ENCODE measurements around the gene PPP2R5D.

PPP2R5D gene

DNA sequence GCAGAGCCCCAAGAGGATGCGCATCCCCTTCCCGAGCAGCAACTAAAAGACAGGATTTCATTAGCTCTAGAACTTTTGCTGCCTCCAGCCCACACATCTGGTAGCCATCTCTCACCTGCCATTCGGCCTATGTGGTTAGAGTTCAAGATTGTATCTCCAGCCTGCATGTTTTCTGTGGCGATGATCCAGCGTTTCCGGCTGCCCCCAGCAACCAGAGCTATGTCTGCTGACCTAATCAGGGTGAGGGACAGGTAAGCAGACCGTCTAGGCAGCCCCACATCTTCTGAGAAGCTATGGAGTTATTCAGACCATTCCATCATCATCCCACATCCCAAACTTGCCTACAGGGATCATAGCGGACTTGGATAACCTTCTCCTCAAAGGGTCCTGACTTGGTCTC is 71.6 kb downstream of the PPP2R5D start:
- DNase-seq (ENCODE audit: low read depth, low spot score), result no peak

DNA sequence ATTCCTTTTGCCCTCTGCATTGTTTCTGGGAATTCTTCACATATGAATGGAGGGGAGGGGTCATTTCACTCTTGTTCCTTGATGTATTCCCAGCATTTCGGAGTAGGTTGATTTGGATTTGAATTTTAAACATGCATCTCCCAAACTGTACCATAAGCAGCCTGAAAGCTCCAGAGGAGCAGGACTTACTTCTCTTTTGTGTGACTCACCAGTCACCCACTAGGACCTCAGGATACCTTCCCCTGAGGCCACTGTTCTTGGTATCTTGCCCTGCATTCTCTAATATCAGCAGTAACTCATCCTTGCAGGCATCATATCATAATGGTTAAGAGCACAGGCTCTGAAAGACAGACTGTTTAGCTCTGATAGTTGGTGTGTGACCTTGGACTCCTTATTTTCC is 74.2 kb downstream of the PPP2R5D start:
- no peak for DNase-seq (ENCODE audit: low read depth, low spot score)

DNA sequence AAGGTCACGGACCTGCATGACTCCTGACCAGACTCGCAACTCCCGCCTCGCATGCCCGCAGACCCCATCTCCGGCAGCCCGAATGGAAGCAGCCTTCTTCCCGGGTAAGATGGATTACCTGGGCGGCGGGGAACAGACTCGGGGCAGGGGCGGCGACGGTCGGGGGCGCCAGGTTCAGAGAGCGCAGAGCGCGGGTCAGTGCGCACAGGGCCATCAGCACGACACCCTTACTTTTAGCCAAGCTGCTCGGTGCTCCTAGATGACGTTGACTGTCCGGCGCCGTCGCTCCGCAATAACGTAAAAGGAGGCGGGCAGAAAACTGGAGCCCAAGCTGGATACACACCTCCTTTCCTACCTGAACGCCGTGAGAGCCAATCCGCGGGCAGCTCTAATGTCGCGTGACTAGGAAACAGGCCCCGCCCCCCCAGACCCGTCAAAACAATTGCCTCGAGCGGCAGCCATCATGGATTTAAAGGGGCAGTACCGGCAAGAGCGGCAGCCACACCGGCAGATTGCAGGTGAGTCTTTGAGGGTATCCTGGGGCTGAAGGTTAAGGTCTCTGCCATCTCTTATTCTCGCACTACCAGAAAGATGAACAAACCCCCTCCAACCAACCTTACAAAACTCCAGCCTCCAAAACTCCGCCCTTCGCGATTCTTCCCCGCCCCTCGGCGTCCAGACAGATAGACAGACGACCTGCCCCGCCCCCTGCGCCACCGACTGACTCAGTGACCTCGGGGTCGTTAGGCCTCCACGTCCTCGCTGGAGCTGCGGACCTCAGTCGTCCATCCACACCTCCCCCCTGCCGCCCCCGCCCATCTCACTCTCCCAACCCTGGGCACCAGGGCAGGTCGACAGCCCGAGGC is 75.0 kb downstream of the PPP2R5D start, which contains the start of the genes KLC4 and MRPL2:
TSS of gene KLC4 (plus strand) at position 464 of the 866 bp plus-strand sequence. CDS start 1,705 bp downstream, outside the sequence.
TSS of gene MRPL2 (minus strand) at position 267 of the 866 bp plus-strand sequence. CDS start at position 214, 53 bp downstream.
- DNase-seq (ENCODE audit: low read depth, low spot score), result peak; percentile 94

DNA sequence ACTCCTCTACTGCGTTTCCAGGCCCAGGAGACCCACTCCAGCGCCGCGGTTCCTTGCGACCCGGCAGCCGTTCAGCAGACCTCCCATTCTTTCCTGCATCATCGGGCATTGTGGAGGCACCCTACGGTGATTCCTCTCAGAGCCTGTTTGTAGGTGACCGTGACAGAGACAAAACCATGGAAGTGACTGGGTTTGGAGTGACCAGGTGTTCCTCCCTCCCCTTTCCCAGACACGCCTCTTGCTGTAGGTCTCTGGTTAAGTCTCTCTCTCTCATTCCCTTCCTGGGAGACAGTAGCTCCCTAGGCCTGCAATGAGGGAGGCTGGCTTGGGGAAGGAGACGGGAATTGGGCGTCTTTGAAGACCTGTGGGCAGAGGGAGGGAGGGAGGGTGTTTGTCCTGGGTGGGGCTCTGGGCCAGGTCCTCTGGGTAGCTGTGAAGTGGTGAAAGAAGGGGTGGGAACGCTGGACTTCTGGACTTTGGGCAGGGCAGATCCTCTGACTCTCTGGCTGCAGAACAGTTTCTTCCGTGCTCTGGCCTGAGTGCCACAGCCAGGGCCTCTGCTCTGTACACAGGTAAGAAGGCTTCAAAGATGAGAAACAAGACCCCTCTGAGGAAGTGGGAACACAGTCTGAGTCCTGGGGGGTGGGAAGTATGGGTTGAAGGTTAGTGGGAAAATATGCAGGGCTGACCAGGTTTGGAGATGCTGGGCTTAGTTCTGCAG is 75.8 kb downstream of the PPP2R5D start:
- no peak for DNase-seq (ENCODE audit: low read depth, low spot score)

DNA sequence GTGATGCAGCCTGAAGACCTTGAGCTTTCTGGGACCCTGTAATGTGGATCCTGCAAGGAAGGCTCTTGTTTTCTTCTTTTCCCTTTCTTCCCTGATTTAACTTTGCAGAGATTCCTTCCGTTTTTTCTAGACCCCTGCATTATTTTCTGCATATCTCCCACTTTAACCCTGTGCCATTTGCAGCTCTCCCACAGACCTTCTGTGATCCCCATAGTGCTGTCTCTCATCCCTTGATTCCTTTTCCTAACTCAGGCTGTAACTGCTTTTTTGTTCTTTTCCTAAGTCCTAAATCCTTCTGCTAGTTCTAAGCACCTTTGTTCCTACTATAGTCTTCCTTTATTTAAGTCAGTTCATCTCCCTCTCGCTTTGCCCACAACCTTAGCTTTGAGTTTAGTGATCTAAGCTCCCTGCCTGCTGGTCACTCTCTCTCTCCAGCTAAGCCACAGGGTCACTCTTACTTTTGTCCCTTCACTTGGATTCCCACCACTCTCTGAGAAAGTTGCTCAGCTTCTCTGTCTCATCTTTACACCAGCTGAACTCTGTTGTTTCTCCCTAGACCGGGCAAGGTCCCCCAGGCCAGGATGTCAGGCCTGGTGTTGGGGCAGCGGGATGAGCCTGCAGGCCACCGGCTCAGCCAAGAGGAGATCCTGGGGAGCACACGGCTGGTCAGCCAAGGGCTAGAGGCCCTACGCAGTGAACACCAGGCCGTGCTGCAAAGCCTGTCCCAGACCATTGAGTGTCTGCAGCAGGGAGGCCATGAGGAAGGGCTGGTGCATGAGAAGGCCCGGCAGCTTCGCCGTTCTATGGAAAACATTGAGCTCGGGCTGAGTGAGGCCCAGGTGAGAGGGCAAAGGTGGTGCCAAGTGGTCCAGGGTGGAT is 76.6 kb downstream of the PPP2R5D start:
- no peak for DNase-seq (ENCODE audit: low read depth, low spot score)

DNA sequence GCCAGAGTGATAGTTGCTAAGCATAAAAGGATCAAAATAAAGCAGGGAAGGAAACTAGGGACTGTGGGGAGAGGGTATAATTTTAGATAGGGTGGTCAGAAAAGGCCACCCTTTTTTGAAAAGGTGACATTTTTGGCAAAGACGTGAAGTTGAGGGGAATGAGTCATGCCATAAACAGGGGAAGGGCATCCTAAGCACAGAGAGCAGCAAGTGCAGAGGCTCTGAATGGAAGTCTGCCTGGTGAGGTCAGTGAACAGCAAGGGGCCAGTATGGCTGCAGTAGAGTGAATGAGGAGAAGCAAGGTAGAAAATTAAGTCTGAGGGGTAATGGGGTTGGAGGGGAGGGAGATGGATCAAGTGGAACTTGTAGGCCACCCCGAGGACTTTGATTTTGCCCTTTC is 77.5 kb downstream of the PPP2R5D start:
- DNase-seq (ENCODE audit: low read depth, low spot score), result no peak

Data from iPS DF 19.7 (cell line).